HL-60/S4 treated with retinoic acid at 250 ng/mL for 4 days and 3 days (cell line): ENCODE measurements around the gene DNAAF3.

Source experiments
- in situ Hi-C: fragments of 300-500 bp; cut with MboI; formaldehyde crosslinking; loops from 2 replicates; pipeline ENCODE4 v1.7.0; 2022; ENCODE audit warnings: low sequenced_read_pairs

Gene DNAAF3

DNA sequence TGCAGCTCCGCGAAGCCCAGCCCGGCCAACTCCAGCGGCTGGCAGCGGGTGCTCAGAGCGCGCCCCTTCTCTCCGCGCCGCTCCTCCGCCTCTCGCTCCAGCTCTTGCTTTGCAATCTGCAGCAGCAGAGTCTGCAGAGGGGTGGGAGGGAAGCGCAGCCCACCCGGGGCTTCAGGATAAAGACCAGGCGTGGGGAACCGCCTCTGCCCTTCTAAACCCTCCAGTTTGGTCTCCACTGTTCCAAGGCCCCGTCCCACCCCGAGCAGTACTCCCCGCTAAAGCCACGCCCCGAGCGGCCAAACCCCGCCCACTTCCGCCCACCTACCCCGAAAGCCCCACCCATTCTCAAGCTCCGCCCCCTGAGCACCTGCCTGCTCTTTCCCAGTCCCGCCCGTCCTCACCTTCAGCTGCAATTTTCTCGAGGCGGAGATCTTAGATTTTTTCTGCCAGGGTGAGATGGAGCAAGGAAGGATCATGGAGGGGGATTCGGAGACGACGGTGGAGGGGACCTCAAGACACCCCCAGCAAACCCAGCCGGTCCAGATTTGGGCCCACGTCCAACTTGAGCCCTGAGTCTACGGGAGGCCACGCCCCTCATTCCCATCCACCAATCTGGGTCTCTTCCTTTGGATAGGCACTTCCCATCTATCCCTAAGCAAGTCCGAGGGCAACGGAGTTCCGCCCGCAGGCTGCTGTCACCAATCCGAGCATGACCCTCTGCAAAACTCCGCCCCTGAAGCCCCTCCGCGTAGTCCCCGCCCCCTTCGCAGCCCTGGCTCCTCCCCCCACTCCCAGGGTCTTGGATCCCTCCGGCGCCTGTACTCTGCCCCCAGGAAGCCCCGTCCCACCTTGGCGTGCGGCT, 10.0 kb downstream of the DNAAF3 start:
- in situ Hi-C loops, result loop anchor here (10.0 kb wide), 1 partner anchor 468 kb away; the partner anchor contains the start of gene ZNF784

DNA sequence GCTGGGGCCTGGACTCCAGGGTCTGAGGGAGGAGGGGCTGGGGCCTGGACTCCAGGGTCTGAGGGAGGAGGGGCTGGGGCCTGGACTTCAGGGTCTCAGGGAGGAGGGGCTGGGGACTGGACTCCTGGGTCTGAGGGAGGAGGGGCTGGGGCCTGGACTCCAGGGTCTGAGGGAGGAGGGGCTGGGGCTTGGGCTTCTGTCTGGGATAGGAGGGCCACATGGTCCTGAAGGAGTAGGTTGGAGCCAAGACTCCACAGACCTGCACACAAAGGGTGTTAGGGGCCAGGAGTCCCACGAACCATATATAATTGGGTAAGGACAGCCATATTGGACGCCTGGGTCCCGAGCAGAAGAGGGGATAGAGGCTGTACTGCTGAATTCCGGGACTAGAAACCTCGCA, 10.6 kb downstream of the DNAAF3 start:
- in situ Hi-C loops, result loop anchor here (10.0 kb wide), 1 partner anchor 469 kb away; the partner anchor contains the start of gene ZNF784

DNA sequence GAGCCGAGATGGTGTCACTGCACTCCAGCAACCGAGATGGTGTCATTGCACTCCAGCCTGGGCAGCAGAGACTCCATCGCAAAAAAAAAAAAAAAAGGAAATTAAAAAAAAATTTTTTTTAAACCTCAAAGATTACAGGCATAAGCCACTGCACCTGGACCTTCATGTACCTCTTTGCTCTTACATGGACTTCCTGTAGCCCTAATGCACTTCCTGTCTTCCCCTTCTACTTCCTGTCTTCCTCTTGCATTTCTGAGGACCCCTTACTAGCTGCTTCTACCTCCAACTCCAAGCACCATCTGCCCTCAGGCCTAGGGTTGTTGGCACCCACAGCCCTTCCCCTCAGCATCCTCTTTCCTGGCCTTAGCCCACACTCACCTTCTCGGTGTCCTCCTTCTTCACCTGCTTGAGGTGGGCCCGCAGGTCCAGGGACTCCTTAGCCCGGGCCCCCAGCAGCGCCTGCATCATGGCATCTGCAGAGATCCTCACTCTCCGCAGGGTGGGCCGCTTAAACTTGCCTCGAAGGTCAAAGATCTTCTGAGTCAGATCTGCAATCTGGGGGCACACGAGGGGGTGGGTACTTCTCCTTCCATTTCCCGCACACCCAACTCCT, 12.7 kb downstream of the DNAAF3 start:
- in situ Hi-C loops, result loop anchor here (10.0 kb wide), 1 partner anchor 471 kb away; the partner anchor contains the start of gene ZNF784

DNA sequence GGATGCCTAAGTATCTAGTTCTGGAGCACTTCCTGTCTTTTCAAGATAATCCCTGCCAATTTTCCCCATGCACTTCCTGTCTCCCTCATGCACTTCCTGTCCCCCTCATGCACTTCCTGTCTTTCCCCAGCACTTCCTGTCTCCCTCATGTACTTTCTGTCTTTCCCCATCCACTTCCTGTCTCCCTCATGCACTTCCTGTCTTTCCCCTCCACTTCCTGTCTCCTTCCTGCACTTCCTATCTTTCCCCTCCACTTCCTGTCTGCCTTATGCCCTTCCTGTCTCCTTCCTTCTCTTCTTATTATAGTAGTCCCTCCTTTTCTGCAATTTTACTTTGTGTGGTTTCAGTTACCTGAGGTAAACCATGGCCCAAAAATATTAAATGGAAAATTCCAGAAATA, 14.4 kb downstream of the DNAAF3 start:
- in situ Hi-C loops, result loop anchor here (10.0 kb wide), 1 partner anchor 473 kb away; the partner anchor contains the start of gene ZNF784

DNA sequence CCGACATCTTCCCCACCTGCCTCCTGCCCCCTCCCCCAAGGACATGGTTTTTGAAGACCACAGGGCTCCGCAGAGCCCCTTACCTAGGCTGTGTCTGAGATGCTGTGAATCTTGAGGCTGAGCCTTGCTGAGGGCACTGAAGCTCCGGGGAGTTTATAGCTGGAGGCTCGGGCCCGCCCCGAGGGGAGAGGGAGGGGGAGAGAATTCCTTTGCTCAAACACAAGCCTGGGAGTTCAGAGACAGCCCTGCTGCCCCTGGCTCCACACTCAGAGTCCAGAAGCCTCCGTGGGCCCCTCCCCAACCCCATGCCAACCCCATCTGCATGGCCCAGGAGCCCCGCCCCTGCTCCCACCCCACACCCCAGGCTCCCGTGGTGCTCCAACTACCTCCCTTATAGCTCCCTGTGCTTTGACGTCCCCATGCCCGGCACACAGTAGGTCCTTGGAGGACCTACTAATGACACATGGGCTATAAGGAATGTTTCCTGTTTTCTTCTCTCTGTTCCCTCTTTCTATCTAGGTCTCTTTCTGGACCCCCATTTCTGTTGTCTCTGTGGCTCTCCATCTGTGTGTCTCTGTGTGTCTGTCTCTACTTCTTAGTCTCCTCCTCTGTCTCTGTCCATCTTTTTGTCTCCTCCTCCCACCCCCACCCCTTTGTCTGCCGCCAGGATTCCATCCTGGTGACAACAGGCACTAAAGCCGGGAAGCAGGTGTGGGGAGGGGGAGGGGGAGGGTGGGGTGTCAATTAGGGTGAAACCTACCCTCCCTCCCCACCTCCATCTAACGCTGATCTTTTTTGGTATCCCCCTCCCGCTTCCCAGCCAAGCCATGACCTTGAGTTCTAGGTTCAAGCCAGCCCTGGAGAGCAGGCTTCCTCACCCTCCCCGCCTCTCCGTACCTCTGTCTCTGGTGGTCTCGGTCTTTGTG, 17.1 kb downstream of the DNAAF3 start, which contains the start of gene TNNT1:
TSS of gene TNNT1 (minus strand) at position 129 of the 926 bp plus-strand sequence. CDS start 2,049 bp downstream, outside the sequence.
- in situ Hi-C loops, result loop anchor here (10.0 kb wide), 1 partner anchor 475 kb away; the partner anchor contains the start of gene ZNF784

DNA sequence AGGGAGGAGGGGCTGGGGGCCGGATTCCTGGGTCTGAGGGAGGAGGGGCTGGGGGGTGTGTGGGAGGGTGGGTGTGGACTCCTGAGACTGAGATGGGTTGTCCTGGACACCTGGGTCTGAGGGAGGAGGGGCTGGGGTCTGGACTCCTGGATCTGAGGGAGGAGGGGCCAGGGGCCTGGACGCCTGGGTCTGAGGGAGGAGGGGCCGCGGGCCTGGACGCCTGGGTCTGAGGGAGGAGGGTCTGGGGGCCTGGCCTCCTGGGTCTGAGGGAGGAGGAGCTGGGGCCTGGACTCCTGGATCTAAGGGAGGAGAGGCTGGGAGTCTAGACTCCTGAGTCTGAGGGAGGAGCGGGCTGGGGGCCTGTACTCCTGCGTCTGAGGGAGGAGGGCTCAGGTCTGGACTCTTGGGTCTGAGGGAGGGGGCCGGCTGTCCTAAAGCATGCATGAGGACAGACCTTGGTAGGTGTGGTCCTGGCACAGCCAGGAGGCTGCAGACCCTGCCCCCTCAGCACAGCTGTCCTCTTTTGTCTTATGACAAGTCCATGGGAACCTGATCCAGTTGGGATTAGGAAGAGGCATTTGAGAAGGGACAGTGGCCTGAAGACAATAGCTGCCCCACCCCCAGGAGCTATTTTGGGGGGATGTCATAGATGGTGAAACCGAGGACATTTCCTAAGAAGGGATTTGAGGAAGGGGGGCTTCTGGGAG, 18.7 kb downstream of the DNAAF3 start:
- in situ Hi-C loops, result no loop called here

DNA sequence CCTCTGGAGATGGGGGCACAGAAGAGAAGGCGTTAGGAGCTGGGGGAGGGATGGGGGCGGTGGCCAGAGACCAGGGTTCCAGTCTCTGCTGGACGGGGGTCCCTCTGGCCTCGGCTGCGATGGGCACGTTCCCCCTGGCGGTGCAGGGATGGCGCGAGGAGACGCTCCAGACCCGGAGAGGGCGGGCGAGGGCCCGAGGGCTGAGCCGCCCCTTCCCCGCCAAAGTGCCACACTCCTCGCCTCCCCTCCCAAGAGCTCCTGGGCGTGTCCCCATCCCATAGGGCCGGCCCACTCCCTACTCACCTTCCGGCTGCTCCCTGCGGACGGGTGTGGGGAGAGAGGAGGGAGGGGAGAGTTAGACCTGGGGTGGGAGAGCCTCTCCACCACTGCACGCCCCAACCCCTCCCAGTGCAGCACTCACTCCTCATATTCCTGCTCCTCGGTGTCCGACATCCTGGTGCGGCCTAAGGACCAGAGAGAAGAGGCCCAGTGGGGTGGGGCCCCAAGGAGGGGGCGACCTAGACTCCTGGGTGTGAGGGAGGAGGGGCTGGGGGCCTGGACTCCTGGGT, 19.6 kb downstream of the DNAAF3 start:
- in situ Hi-C loops, result no loop called here

DNA sequence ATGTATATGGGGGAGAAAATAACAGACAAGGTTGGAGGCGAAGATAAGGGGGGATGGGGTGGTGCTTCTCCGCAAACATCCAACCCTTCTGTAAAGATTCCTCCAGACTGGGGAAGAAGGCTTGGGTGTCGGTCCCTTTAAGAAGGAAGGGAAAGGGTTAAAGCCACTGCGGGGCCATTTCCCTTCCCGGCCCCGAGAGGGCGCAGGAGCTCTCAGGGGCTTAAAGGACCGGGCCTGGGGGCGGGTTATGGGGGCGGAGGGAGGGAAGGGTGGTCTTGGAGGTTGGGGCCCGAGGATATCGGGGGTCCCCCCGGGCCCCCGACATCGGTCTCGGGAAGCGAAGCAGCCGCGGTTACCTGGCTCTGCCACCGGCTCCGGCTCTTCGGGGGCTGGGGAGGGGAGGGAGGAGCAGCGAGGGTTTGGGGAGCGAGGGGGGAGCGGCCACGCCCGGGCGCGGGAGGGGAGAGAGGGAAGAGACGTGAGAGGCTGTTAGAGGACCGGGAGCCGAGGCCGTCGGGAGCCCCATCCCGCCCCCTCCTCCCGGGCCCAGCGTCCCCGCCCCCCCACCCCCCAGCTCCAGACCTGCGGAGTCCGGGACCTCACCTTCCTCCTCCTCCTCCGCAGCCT, 20.2 kb downstream of the DNAAF3 start:
- in situ Hi-C loops, result no loop called here

DNA sequence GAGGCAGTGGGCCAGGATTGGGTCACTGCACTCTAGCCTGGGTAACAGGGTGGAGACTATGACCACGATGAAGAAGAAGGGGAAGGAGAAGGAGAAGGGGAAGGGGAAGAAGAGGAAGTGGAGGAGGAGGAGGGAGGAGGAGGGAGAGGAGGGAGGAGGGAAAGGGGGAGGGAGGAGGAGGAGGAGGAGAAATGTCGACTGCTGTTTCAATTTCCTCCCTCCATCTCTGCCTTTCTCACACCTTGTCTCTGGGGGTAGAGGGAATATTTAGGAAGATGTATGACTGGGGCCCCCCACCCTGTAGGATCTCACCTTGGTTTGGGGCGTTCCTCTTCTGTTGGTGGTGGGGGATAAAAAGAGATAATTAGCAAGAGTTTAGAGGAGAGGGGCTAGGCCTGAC, 21.2 kb downstream of the DNAAF3 start:
- in situ Hi-C loops, result no loop called here

DNA sequence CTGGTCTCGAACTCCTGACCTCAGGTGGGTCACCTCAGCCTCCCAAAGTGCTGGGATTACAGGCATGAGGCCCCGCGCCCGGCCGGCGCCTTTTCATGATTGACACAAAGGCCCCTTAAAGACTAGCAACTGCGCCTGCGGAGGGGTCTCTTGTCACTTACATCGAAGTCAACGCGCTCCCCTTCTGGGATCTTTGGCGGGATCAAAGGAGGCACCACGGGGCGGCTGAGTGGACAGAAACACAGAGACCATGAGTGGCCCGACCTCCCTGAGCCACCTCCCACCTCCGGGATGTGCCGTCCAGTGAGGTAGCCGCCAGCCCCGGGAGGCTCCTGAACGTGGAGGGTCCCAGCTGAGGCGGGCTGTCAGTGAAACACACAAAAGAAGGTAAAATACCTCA, 24.7 kb downstream of the DNAAF3 start:
- in situ Hi-C loops, result no loop called here

DNA sequence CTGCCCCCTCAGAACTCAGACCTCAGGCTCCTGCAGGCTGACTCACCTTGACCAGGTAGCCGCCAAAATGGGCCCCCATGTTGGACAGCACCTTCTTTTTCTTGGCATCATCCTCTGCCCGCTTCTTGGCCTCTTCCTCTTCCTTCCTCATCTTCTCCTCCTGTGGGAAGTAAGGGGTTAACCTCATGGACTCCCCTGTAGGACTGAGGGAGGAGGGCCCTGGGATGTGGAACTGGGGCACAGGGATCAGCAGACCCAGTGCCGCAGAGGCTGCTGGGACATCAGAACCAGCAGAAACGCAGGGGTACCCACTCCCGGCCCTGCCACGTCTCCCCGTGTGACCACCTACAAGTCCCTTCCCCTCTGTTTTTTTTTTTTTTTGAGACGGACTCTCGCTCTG, 28.5 kb downstream of the DNAAF3 start:
- in situ Hi-C loops, result no loop called here

DNA sequence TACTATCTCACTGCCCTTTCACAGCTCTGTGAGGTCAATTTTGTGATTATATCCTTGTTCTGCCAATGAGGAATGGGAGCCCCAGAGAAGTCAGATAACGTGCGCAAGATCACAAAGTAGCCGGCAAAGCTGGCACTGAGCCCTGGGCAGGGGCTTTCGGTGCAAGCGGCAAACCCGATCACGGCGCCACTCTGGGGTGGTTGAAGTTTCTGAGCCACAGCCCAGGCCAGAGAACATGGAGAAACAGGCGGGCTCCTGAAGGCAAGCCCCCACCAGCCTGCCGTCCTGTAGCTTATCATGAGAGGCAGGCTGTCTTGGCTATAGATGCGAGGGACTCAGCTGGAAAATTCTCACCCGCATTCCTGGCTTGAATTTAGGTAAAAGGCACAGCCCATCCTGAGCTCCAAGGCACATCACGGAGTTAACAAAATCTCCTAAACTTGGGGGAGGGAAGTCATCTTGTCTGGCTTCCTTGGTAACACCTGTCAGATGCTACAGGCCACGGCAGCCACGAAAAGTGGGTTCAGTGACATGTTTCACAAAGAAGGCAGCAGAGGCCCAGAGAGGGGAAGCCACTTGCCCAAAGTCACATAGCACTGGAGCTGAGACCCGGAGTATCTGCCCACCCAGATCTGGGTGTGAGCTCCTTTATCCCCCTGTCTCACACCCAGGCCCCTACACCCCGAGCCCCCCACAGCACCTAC, 29.9 kb downstream of the DNAAF3 start:
- in situ Hi-C loops, result no loop called here

DNA sequence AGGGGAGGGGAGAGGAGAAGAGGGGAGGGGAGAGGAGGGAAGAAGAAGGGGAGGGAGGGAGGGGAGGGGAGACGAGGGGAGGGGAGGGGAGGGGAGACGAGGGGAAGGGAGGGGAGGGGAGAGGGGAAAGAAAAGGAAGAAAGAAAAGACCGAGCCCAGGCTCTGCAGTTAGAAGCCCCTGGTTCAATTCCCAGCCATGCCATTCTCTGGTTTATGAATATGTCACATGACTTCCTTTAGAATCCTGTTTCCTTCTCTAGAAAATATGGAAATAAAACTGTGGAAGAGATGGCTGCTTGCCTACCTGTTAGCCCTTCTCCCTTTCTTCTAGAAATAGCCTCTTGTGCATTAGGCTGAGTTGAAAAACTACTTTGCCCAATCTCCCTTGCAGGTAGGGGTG, 31.7 kb downstream of the DNAAF3 start:
- in situ Hi-C loops, result no loop called here

DNA sequence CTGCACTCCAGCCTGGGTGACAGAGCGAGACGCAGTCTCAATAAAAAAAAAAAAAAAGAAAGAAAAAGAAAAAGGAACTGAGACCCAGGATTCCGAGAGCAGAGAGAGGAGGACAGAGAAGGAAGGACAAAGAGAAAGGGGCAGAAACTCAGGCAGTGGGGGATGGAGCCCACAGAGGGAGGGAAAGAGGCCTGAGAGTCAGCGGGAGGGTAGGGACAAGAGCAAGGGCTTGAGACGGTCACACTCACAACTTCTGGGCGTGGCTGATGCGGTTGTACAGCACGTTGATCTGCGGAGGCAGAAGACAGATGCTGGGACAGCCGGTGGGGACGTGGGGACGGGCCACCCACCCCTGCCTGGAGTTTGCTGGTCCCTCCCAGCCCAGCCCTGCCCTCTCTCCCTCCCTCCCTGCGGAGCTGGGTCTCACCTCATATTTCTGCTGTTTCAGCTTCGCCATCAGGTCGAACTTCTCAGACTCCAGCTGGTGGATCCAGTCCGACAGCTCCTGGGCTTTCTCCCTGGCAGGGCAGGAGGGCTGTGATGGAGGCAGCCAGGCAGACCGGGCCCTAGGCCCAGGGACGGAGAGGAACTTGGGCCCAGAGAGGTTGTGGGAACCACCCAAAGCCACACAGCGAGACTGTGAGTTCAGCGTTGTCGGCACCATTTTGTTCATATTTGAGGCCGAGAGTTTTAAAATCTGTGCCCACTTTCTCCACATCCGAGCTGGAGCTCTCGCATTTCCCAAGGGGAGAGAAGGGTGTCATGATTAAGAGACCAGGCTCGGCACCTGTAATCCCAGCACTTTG, 32.6 kb downstream of the DNAAF3 start:
- in situ Hi-C loops, result no loop called here

DNA sequence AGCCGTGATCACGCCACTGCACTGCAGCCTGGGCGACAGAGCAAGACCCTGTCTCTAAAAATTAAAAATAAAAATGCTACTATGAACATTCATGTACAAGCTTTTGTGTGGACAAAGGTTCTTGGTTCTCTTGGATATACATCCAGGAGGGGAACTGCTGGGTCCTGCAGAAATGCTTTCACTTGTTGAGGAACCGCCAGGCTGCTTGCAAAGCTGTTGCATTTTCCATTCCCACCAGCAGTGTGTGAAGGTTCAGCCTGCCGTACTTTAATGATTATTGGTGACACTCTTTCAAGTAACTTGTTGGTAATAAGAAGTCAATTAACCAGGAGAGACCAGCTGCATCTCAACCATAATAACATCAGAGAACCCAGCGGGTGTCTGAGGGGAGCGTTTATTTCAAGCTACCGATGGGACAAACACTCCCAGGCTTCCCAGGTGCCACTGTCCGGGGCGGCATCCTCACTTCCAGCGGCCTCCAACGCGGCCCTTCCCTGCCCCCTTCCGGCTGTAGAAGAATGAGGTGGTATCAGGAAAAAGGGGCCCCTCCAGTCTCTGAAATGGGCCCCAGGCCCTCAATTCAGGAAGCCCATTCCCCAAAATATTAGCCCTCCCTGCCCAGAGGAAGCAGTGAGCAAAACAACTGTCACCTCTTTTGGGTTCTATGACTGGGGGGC, 33.8 kb downstream of the DNAAF3 start:
- in situ Hi-C loops, result no loop called here

DNA sequence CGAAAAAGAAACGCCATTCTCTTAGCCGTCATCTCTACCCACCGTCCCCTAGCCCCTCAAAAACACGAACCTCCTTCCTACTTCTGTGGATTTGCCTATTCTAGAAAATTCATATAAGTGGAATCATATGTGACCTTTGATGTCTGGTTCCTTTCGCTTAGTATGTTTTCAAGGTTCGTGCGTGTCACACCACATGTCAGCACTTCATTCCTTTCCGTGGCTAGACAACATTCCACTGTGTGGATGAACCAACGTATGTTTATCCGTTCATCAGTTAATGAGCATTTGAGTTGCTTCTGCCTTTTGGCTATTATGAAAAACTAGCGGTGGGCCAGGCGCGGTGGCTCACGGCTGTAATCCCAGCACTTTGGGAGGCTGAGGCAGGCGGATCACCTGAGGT, 35.0 kb downstream of the DNAAF3 start:
- in situ Hi-C loops, result no loop called here

DNA sequence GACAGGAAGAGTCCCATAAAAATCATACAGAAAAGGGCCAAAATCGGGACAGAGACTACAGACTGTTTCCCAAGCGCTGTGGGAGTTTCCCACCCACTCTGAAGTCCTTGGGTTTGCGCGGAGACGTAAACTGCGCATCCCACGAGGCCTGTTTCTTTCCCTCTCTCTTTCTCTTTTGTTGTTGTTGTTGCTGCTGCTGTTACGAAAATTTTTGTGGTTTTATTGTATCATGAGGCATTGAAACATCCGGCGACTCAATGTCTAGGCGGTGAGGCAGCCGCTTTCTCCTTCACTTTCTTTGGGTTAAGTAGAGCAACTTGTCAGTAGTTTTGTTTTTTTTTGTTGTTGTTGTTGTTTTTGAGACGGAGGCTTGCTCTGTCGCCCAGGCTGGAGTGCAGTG, 47.4 kb downstream of the DNAAF3 start:
- in situ Hi-C loops, result no loop called here
